GM18951 (cell line): ENCODE measurements around the gene C3orf62.
A peak's percentile ranks its signal among the peaks of the same experiment; 100 is the strongest.

Experiments
- POLR2A ChIP-seq: IDR thresholded peaks from 4 replicates; pipeline ENCODE4 v1.6.1; 2011; ENCODE audit warnings: mild to moderate bottlenecking; ENCODE audit not compliant: insufficient read length, insufficient read depth; ENCODE audit errors: extremely low read depth
- in situ Hi-C: fragments of 300-500 bp; cut with MboI; formaldehyde crosslinking; loops from one replicate; pipeline ENCODE4 v1.12.0; 2022; ENCODE audit warnings: low sequenced_read_pairs, mixed read lengths, inconsistent platforms; ENCODE audit not compliant: unreplicated experiment

C3orf62 gene

DNA sequence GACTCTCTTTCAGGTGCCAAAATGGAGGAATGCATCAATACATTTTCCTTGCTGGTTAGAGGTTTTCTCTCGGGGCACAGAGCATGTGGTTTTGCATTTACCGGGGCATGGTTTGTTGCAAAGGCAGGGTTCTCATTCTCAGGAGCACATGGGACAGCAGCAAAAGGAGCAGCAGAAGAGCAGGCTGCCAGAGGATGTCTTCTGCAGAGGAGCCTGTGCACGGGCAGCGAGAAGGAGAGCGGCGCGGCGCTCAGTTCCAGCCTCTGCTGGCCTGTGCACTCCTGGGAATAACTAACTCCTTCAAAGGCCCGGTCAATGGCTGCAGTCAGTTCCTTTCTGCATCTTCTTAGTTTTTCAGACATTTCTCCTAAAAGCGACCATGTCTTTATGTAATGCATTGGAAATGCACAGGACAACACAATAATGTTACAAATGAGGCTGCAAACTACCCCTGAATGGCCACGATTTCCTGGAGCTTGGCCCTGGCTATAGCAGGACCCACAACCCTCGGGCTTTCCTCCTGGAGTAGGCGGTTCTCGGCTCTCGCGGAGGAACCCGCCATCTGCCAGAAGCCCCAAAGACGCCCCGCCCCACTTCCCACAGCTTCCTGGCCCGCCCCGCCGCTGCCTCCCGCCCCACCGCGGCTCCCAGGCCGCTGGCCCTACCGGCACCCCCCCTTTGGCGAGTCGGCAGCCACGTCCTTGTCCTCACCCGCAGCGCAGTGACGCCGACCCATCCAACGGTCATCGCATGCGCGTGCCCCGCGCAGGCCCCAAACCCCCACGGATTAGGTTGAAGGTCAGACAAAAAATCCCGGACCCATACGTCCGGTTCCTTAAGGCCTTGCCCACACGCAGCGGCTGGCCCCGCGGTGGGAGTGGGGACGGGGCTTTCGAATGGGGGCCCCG lies at the start of gene C3orf62:
Gene C3orf62, minus strand, starts transcription at position 758 of the 908 bp plus-strand sequence. Its CDS starts 360 bp downstream, at position 398.
- TF ChIP-seq POLR2A = peak; percentile 61
- in situ Hi-C loops = no loop called here

DNA sequence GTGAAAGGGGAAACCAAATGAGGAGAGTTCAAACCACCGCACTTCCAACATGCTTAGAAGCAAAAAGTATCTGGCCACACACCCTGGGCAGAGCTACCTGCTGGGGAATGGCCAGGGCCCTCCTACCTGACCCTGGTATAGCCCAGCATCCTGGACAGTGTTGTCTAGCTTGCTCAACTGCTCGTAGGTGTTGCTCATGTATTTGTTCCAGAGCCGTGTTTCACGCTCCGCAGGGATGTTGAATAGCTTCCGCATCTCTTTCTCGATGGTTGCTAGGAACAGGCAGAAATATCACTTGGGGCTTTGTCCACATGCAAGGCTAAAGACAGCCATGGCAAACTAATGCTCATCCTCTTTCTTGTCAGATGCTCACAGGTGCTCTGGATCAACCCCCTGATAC lies 47.7 kb upstream of the C3orf62 start:
- in situ Hi-C loops = no loop called here
- no peak for TF ChIP-seq POLR2A

DNA sequence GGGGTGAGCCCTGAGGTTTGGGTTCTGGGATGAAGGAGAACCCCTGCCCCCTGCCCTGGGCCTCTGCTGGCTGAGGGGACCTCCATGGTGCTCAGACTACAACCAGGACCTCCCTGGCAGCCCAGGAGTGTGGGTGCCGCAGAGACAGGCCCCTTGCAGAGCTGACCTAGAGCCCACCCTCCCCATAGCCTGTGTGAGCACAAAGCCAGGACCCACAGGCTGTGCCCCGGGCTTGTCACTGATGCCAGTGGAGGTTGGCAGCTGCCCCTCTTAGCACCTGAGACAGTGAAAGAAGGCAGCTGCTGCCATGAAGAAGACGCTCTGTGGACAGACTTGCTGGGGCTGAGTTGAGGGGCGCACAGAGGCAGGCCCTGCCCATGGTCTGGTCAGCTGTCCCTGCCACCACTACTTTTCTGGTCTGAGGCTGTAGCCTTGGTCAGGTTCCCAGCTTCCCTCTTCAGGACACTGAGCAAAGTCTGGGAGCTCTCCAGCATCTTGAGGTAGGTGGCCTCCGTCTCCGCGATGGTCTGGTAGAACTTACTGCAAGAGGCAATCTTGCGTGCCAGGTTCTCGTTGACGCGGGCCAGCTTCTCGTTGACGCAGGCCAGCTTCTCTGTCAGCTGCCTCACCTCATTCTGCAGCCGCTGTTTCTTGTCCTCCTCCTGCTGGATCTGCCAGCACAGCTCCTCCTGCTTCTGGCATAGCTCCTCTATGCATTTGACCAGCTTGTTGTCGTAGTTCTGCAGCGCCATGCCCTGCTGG lies 39.8 kb upstream of the C3orf62 start:
- in situ Hi-C loops = no loop called here
- TF ChIP-seq POLR2A = no peak

DNA sequence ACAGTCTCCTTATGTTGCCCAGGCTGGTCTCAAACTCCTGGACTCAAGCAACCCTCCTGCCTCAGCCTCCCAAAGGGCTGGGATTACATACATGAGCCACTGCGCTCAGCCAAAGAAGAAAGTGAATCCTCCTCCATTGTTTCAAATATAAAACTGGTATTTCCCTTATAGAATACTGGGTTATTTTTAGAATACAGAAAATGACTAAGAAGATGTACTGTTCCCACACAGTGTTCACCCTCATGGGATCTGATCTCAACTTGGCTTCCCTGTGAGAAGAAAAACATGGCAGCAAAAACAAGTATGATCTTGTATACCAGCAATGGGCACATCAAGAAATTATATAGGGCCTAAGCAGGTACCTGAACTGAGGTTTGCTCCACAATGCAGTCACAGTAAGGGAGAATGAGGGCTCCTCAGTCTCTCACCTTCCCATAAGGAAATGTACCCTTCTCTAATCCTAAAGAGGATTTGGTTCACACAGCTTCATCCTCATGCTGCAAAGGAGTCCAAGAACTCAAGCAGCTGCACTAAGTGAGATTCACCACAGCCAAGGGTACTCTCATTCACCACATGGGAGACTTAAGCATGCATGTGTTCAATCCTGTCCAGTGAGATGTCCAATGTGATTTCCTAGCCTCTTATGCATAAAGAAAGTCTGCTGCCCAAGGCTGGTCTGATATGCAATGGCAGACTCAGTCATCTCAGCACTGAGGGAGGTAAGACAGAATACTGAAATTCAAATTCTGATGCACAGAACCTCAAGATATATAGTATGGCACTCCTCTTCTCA lies 37.1 kb upstream of the C3orf62 start:
- TF ChIP-seq POLR2A = no peak
- in situ Hi-C loops = no loop called here

DNA sequence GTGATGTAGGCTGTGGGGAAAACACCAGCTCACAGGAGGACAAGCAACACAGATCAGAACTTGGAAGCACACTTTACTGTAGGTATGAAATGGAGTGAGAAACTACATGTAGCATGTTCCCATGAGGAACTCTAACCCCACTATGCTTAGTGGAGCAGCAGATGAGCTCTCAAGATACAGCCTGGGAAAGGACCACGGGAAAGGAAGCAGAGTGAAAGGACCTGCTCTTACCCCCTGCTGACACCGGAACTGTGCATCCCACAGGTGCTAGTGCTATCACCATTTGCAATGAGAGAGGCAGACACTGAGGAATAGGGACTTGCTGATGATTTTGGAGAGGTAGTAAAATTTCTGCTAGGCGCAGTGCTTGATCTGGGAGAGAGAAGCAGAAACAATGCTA lies 34.3 kb upstream of the C3orf62 start:
- in situ Hi-C loops = no loop called here
- no peak for TF ChIP-seq POLR2A

DNA sequence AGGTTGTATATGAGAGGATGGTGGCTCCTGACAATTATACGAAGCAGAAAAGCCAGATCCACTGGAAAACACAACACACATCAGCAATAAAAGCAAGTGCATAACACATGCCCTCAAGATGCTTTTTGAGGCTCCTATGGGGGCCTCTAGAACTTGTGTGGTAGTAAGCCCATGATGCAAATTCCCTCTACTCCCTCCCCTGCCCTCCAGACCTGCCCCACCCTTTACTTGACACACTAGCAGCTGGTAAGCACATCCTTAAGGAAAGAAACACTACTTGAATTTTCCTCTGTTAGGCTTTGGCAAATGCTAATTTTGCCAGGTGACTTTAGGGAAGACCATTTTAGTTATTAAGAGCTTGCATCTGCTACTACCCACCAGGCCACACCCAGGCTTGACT lies 33.6 kb upstream of the C3orf62 start:
- in situ Hi-C loops = no loop called here
- no peak for TF ChIP-seq POLR2A

DNA sequence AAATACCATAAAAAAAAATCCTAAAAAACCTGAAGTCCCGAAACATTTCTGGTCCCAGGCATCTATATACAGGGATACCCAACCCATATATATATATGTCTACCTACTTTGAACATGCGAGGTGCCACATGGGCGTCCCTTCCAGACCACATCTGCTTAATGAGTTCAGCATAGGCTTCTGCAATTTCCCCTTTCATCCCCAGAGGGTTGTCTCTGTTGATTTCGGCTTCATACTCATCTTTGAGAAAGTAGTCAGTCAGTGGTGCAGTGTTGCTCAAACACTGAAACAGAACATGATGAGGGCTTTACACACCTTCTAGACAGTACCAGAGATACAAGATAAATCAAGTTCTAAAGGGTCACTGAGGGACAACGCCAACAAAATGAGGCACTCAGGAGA lies 28.6 kb upstream of the C3orf62 start:
- TF ChIP-seq POLR2A = no peak
- in situ Hi-C loops = no loop called here

DNA sequence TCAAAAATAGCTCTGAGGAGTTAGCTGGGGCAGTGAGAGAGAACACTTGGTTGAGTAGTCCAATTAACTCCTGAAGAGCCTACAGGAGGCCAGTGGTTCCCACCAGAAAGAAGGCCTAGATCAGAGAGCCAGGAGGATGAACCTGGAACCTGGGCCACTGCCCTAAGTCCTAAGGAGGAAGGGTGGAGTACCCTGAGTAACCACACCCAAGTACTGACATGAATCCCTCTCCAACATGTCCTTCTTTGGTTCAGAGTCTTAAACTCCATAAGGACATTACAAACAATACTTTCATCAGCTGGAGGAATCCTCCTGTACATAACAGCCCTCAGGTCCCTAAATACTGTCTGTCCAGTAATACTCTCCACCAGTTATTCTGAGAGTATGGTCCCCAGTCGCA lies 25.6 kb upstream of the C3orf62 start:
- TF ChIP-seq POLR2A = no peak
- in situ Hi-C loops = no loop called here

DNA sequence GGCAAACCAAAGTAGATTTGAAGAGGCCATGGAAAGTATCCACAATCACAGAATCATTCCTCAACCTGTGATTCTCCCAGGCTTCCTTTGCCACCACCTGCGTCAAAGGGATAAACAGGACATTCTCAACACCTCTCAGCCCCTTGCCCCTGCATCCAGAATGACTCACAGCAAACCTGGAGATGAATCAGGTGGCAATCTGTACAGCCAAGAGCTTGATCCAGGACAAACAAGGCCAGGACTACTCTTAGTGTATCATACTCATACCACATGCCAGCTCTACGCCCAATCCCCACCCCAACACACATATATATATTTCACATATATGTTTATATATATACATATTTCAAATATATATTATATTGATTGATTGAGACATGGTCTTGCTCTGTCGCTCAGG lies 23.6 kb upstream of the C3orf62 start:
- no peak for TF ChIP-seq POLR2A
- in situ Hi-C loops = no loop called here

DNA sequence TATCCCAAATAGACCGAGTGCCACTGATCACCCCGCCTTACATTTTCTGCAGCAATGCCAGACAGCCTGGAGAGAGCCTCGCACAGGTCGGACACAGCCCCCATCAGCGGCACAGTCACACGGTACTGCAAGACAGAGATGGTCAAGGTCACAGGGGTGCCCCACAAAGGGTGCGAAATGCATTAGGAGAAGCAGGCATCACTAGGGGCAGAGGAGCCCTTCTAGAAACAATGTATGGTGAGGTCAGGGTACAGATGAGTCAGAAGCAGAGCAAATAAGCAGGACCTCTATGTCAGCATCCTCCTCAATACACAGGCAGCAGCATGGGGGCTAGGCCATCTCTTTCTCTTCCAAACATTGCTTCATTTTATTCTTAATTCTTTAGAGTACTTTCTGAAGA lies 21.5 kb upstream of the C3orf62 start:
- no peak for TF ChIP-seq POLR2A
- in situ Hi-C loops = no loop called here

DNA sequence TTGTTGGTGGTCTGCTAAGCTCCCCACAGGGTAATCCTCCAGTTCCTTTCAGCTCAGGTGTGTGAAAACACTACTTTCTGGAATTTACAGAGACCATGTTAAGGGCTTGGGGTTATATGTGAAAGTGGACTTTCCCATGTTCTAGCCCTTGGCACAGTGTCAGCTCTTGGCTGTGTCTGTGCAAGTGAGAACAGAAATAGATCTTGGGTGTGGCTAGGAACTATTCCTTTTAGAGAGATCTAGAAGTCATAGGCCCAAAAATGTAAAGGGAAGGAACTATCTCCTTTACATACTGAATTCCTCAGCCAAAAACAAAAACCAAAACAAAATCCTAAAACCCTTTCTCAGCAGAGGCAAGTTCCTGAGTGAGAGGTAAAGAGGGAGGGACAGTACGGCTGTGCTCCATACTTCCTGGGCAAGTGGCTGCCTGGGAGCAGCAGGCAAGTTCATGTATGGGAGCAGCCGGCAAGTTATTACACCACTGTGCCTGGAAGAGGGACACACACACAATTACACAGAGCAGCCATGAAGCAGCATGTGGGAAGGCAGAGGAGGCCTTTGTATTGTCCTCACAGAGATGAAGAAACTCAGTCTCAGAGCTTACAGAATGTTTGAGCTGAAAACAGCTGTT lies 19.9 kb upstream of the C3orf62 start:
- TF ChIP-seq POLR2A = no peak
- in situ Hi-C loops = no loop called here

DNA sequence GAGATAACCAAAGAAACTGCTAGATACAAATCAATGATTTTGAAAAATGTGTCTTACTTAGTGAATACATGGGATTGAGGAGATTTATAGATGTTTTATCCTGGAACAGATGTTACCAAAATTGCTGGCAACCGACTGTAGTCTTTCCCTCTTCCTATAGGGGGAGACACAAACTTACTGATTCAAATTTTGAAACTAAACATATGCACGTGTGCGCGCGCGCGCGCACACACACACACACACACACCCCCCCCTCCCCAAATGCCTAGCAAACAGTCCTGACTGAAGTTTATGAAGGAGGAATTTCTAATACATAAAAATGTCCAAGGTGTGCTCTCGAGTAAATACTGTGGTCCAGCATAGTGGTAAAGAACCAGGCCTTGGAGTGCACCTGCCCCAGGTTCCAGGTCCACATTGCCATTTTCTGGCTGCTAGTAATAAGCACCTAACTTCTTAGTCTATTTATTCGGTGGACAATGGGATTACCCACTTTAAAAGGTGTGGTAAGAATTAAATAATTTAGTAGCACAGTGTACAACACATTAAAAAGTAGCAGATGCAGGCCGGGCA lies 18.5 kb upstream of the C3orf62 start:
- TF ChIP-seq POLR2A = no peak
- in situ Hi-C loops = no loop called here

DNA sequence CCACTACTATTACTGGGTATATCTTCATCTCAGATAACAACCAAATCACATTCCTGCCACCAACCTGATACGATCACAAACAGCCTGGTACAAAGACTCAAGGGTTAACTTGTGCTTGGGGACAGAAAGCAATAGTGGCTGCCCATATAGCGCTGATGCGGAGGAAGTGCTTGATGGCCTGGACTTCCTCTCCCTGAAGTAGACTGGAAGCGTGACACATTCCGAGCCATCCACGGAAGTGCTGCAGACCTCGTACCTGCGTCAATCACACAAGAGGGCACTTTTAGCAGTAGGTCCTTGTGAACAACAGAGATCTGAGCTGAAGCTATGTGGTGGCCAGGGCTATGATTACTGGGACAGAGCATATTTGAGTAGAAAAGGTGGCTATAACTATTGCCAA lies 17.3 kb upstream of the C3orf62 start:
- in situ Hi-C loops = no loop called here
- no peak for TF ChIP-seq POLR2A

DNA sequence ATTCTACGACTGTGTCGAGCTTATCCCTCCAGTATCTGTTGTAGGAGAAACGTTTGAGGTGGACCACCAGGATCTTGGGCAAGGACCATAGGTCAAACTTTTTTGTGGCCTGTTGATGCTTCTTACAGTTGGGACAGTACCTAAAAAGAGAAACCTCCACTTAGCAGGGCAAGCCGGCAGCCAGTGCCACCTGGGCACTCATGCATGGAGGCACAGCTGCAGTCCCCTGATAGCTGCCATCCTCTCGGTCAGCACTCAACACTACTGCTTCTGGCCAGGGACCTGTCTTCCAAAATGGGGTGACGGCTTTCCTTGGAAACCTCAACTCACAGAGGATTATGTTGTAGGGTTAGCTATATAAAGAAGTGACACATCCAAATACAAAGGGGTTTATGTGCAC lies 7.0 kb upstream of the C3orf62 start:
- no peak for TF ChIP-seq POLR2A

More for the DNA sequence above, 7.0 kb upstream of the C3orf62 start:
- in situ Hi-C loops = no loop called here
